Endothelial cell of umbilical vein (primary cell): ENCODE results near the gene GSN. TPM values are rescaled to one million over a fixed set of nuclear protein-coding genes. Genes with fewer than 3 reads are reported as not detected.

Experiments used
- BruUV-seq: library from RNA; stranded (reverse); fragments of 400-500 nt; replicated peaks from 2 replicates; lab custom pipeline; 2021; lab: Mats Ljungman, UMichigan
- CTCF ChIA-PET: fragments of 300-600, 350-600 bp; sonication (Branson Sonifier 250); formaldehyde crosslinking; loops from one replicate; lab custom pipeline; 2021; ENCODE audit warnings: antibody characterized with exemption, inconsistent platforms; lab: Charles Lee
- POLR2A ChIA-PET: fragments of 300-600, 350-600 bp; sonication (Branson Sonifier 250); formaldehyde crosslinking; loops from one replicate; lab custom pipeline; 2021; ENCODE audit warnings: antibody characterized with exemption, inconsistent platforms; lab: Charles Lee
- DNase-seq: peaks from one replicate; pipeline ENCODE4 v3.0.0-alpha.2; 2011; ENCODE audit warnings: low read depth, low spot score
- FAIRE-seq: peaks from 2 replicates; lab custom pipeline; 2011; peaks lifted over from hg19 to GRCh38; lab: Jason Lieb, UNC
- H2AFZ ChIP-seq: 2 replicates; pipeline ENCODE4 v1.6.0; 2012; ENCODE audit warnings: low read depth, low read length, control low read depth, inconsistent platforms
- H3K27ac ChIP-seq: 2 replicates; pipeline ENCODE4 v1.5.1; 2011; ENCODE audit warnings: low read depth, mild to moderate bottlenecking, control low read depth, low read length, moderate library complexity; ENCODE audit not compliant: insufficient read depth
- H3K27me3 ChIP-seq, 2 experiments: 2 replicates each; pipeline versions ENCODE4 v1.6.0 to v1.6.1; 2011; ENCODE audit warnings: low read length in 2 of 2, mixed read lengths in 1 of 2; ENCODE audit not compliant: control insufficient read depth in 2 of 2, insufficient read depth in 2 of 2
- H3K36me3 ChIP-seq, 2 experiments: 2 replicates in 1 of 2; 3 replicates in 1 of 2; pipeline ENCODE4 v1.5.1; 2011; ENCODE audit warnings: low read length in 2 of 2, mild to moderate bottlenecking in 1 of 2, moderate library complexity in 1 of 2; ENCODE audit not compliant: control insufficient read depth in 2 of 2, insufficient read depth in 2 of 2; ENCODE audit errors: extremely low read depth in 1 of 2
- H3K4me1 ChIP-seq: 3 replicates; pipeline ENCODE4 v1.5.1; 2011; ENCODE audit warnings: mild to moderate bottlenecking, low read length; ENCODE audit not compliant: control insufficient read depth, insufficient read depth; ENCODE audit errors: extremely low read depth
- H3K4me2 ChIP-seq: 2 replicates; pipeline ENCODE4 v1.6.1; 2011; ENCODE audit warnings: low read length, control low read depth, mixed read lengths; ENCODE audit not compliant: insufficient read depth
- H3K4me3 ChIP-seq, 3 experiments: fragments of 200-600 bp in 1 of 3; sonication (generic), shearing (Covaris generic) in 1 of 3; replicated peaks in 1 of 3; 2 replicates each; pipeline ENCODE4 v1.5.1; 2011 to 2016; ENCODE audit warnings: control low read depth in 3 of 3, low read length in 3 of 3, mild to moderate bottlenecking in 2 of 3, inconsistent platforms in 1 of 3, low read depth in 1 of 3, moderate library complexity in 1 of 3; ENCODE audit not compliant: insufficient read depth in 1 of 3
- H3K79me2 ChIP-seq: 2 replicates; pipeline ENCODE4 v1.6.0; 2012; ENCODE audit warnings: low read length, inconsistent platforms; ENCODE audit not compliant: control insufficient read depth, insufficient read depth
- H3K9ac ChIP-seq: replicated peaks from 2 replicates; pipeline ENCODE3; 2011; ENCODE audit warnings: low read length, control low read depth; ENCODE audit not compliant: insufficient read depth; ENCODE audit errors: extremely low read depth
- H3K9me1 ChIP-seq: replicated peaks from 3 replicates; pipeline ENCODE4 v1.6.0; 2011; ENCODE audit warnings: mild to moderate bottlenecking, low read length; ENCODE audit not compliant: control insufficient read depth, insufficient read depth; ENCODE audit errors: extremely low read depth
- H3K9me3 ChIP-seq: replicated peaks from 2 replicates; pipeline ENCODE4 v1.5.1; 2012; ENCODE audit warnings: low read length, inconsistent platforms; ENCODE audit not compliant: control insufficient read depth, insufficient read depth
- H4K20me1 ChIP-seq: replicated peaks from 2 replicates; pipeline ENCODE3; 2011; ENCODE audit warnings: mild to moderate bottlenecking, low read length; ENCODE audit not compliant: control insufficient read depth, insufficient read depth; ENCODE audit errors: extremely low read depth
- CTCF ChIP-seq, 2 donors: IDR thresholded peaks; 1 replicate in 1 of 2; 2 replicates in 1 of 2; pipeline ENCODE4 v1.5.1; 2011; ENCODE audit warnings: low read length in 2 of 2, mild to moderate bottlenecking in 2 of 2, moderate library complexity in 2 of 2, control low read depth in 1 of 2, inconsistent platforms in 1 of 2, low read depth in 1 of 2; ENCODE audit not compliant: insufficient read depth in 1 of 2; ENCODE audit errors: extremely low read depth in 1 of 2
- FOS ChIP-seq: IDR thresholded peaks from 2 replicates; pipeline ENCODE4 v1.6.1; 2011; ENCODE audit warnings: mild to moderate bottlenecking, low read length, moderate library complexity, borderline replicate concordance; ENCODE audit not compliant: insufficient read depth
- JUN ChIP-seq: IDR thresholded peaks from 2 replicates; pipeline ENCODE4 v1.6.1; 2011; ENCODE audit warnings: borderline replicate concordance, low read depth; ENCODE audit not compliant: insufficient read length, insufficient read depth
- POLR2A ChIP-seq: IDR thresholded peaks from 2 replicates; pipeline ENCODE4 v1.6.1; 2012; ENCODE audit warnings: low read depth, mild to moderate bottlenecking, control low read depth, low read length
- POLR2AphosphoS5 ChIP-seq: IDR thresholded peaks from 2 replicates; pipeline ENCODE4 v1.6.1; 2012; ENCODE audit warnings: low read depth, mild to moderate bottlenecking, control low read depth, low read length, moderate library complexity; ENCODE audit not compliant: insufficient read depth
- dilution Hi-C: fragments of 300-500 bp; cut with MboI; formaldehyde crosslinking; loops from one replicate; pipeline ENCODE4 v1.15.0; 2019; ENCODE audit warnings: low sequenced_read_pairs; ENCODE audit not compliant: extremely low pct_ligation_motif_present
- intact Hi-C: fragments of 100-400 bp; cut with micrococcal nuclease; formaldehyde crosslinking; loops from one replicate; pipeline ENCODE4 v1.10.0; 2022
- polyA plus RNA-seq, 4 experiments: library from polyadenylated mRNA; depleted of rRNA in 3 of 4; stranded (reverse) in 3 of 4; unstranded in 1 of 4; fragments of >200 nt; gene quantifications; 2 replicates each; pipeline versions ENCODE4 v1.2.1 to v1.2.3, GENCODE V29; 2011 to 2012; ENCODE audit warnings: missing spikeins in 1 of 4
- total RNA-seq: library from RNA; stranded (reverse); gene quantifications from 2 replicates; pipeline ENCODE4 v1.2.3, GENCODE V29; 2021

GSN gene
- total and polyA plus RNA-seq, 2 donors (not counting 3 experiments of a cell fraction or from before 2014, with no cell fraction given), result 130 to 232 TPM

- no TSS peak for BruUV-seq
- H3K27ac ChIP-seq, result no peak overlapping the region
- H3K9me1 ChIP-seq, result no peaks in the 10 kb centered on the region
- ChIA-PET CTCF (interaction anchor here (3.1 kb wide), 1 partner anchor 43 kb away, joined by 18 read pairs; no protein-coding TSS in a partner anchor), POLR2A (no interaction called here)
- no peak overlapping the region for H2AFZ ChIP-seq
- no peak overlapping the region for H3K4me3 ChIP-seq
- H3K27me3 ChIP-seq, result peaks cover 0 to 2% of the 10 kb centered on the region in 2 experiments
- no peaks in the 10 kb centered on the region for H3K79me2 ChIP-seq
- no peaks in the 10 kb centered on the region for H3K36me3 ChIP-seq
- H3K9me3 ChIP-seq, result no peaks in the 10 kb centered on the region
- intact Hi-C loops (no loop called here), dilution Hi-C loops (no loop called here)
- H3K4me2 ChIP-seq, result no peak overlapping the region
- peaks cover 22% of the 10 kb centered on the region for H3K4me1 ChIP-seq
- TF ChIP-seq POLR2AphosphoS5 (no peak), FOS (no peak), JUN (no peak), CTCF (IDR thresholded peaks at IDR 0.05; ENCODE audit: extremely low read depth in 1 of 2, insufficient read depth in 1 of 2, low read depth in 1 of 2, low read length in 2 of 2) (no peak), POLR2A (no peak)
- FAIRE-seq (no peak), DNase-seq (no peak)
- no peak overlapping the region for H3K9ac ChIP-seq
- H4K20me1 ChIP-seq, result no peaks in the 10 kb centered on the region
Observed at GRCh38 chr9:121266356-121266755, 1.6 kb upstream of the GSN start.
